ENCODE measurements around the gene SPOCK1.

The SPOCK1 gene

GRCh38 chr5:137266186-137266585 lies 232.9 kb downstream of the SPOCK1 start:
- no peak for TF ChIP-seq CTCF (IDR thresholded peaks at IDR 0.05; ENCODE audit: extremely low read depth, insufficient read depth, missing control alignments)
- in situ Hi-C loops (cut with MboI; ENCODE audit: low pct_unique_long_range_greater_than_20kb, low sequenced_read_pairs, unreplicated experiment) = no loop called here
- DNase-seq (ENCODE audit: low spot score) = no peak

- no peak for TF ChIP-seq CTCF (IDR thresholded peaks at IDR 0.05; ENCODE audit: extremely low read depth, insufficient read depth, missing control alignments)
- DNase-seq (ENCODE audit: low spot score) = no peak
- in situ Hi-C loops (cut with MboI; ENCODE audit: low pct_unique_long_range_greater_than_20kb, low sequenced_read_pairs, unreplicated experiment) = no loop called here
These were observed 233.7 kb downstream of the SPOCK1 start for GRCh38 chr5:137265457-137265856.

GRCh38 chr5:137264573-137264972 lies 234.6 kb downstream of the SPOCK1 start:
- DNase-seq (ENCODE audit: low spot score) = no peak
- in situ Hi-C loops (cut with MboI; ENCODE audit: low pct_unique_long_range_greater_than_20kb, low sequenced_read_pairs, unreplicated experiment) = no loop called here
- no peak for TF ChIP-seq CTCF (IDR thresholded peaks at IDR 0.05; ENCODE audit: extremely low read depth, insufficient read depth, missing control alignments)

- no peak for DNase-seq (ENCODE audit: low spot score)
- TF ChIP-seq CTCF (IDR thresholded peaks at IDR 0.05; ENCODE audit: extremely low read depth, insufficient read depth, missing control alignments) = no peak
- in situ Hi-C loops (cut with MboI; ENCODE audit: low pct_unique_long_range_greater_than_20kb, low sequenced_read_pairs, unreplicated experiment) = no loop called here
These were observed 235.1 kb downstream of the SPOCK1 start for GRCh38 chr5:137264041-137264440.

GRCh38 chr5:137263371-137264005 lies 235.6 kb downstream of the SPOCK1 start:
- DNase-seq (ENCODE audit: low spot score) = no peak
- no peak for TF ChIP-seq CTCF (IDR thresholded peaks at IDR 0.05; ENCODE audit: extremely low read depth, insufficient read depth, missing control alignments)
- in situ Hi-C loops (cut with MboI; ENCODE audit: low pct_unique_long_range_greater_than_20kb, low sequenced_read_pairs, unreplicated experiment) = no loop called here

GRCh38 chr5:137262818-137263217 lies 236.3 kb downstream of the SPOCK1 start:
- no peak for DNase-seq (ENCODE audit: low spot score)
- no peak for TF ChIP-seq CTCF (IDR thresholded peaks at IDR 0.05; ENCODE audit: extremely low read depth, insufficient read depth, missing control alignments)
- in situ Hi-C loops (cut with MboI; ENCODE audit: low pct_unique_long_range_greater_than_20kb, low sequenced_read_pairs, unreplicated experiment) = no loop called here
